SIG-M5 treated with dmso at 0.1 percent for 504 hours (cell line): ENCODE measurements around the gene SMYD3.

Experiments used
- DNase-seq: peaks from one replicate; lab custom pipeline; 2025; ENCODE audit not compliant: unreplicated experiment; lab: John Stamatoyannopoulos, UW

The SMYD3 gene

GRCh38 chr1:246280551-246280950, 226.5 kb downstream of the SMYD3 start:
- peak; percentile 43 for DNase-seq

- DNase-seq, result no peak
Measured at GRCh38 chr1:246279402-246279801, 227.7 kb downstream of the SMYD3 start.

- DNase-seq, result no peak
Measured at GRCh38 chr1:246278371-246278770, 228.7 kb downstream of the SMYD3 start.

- no peak for DNase-seq
Measured at GRCh38 chr1:246275036-246275435, 232.0 kb downstream of the SMYD3 start.

- DNase-seq, result no peak
Measured at GRCh38 chr1:246274186-246274585, 232.9 kb downstream of the SMYD3 start.

GRCh38 chr1:246271516-246271915, 235.6 kb downstream of the SMYD3 start:
- DNase-seq, result no peak

- DNase-seq, result no peak
Measured at GRCh38 chr1:246270236-246270635, 236.8 kb downstream of the SMYD3 start.

GRCh38 chr1:246269466-246269865, 237.6 kb downstream of the SMYD3 start:
- no peak for DNase-seq

- DNase-seq, result no peak
Measured at GRCh38 chr1:246267896-246268295, 239.2 kb downstream of the SMYD3 start.

- no peak for DNase-seq
Measured at GRCh38 chr1:246267426-246267825, 239.7 kb downstream of the SMYD3 start.

- no peak for DNase-seq
Measured at GRCh38 chr1:246265481-246265880, 241.6 kb downstream of the SMYD3 start.

- no peak for DNase-seq
Measured at GRCh38 chr1:246262281-246262680, 244.8 kb downstream of the SMYD3 start.

- no peak for DNase-seq
Measured at GRCh38 chr1:246261639-246262038, 245.4 kb downstream of the SMYD3 start.

- no peak for DNase-seq
Measured at GRCh38 chr1:246258250-246258649, 248.8 kb downstream of the SMYD3 start.

GRCh38 chr1:246255773-246256172, 251.3 kb downstream of the SMYD3 start:
- no peak for DNase-seq

GRCh38 chr1:246254854-246255253, 252.2 kb downstream of the SMYD3 start:
- no peak for DNase-seq

- DNase-seq, result no peak
Measured at GRCh38 chr1:246246430-246246829, 260.6 kb downstream of the SMYD3 start.

- no peak for DNase-seq
Measured at GRCh38 chr1:246245541-246245940, 261.5 kb downstream of the SMYD3 start.

- no peak for DNase-seq
Measured at GRCh38 chr1:246232126-246232525, 275.0 kb downstream of the SMYD3 start.

- peak; percentile 38 for DNase-seq
Measured at GRCh38 chr1:246226041-246226440, 281.0 kb downstream of the SMYD3 start.

- no peak for DNase-seq
Measured at GRCh38 chr1:246221485-246222255, 285.4 kb downstream of the SMYD3 start.

- no peak for DNase-seq
Measured at GRCh38 chr1:246220495-246221065, 286.5 kb downstream of the SMYD3 start.
